DND-41 (cell line): Measurements from ENCODE around the gene PIEZO1.

Experiments used
- ATAC-seq: fragments of 200-7000 bp; cut with Tn5 transposase; 3 replicates; pipeline ENCODE4 v1.9.1; 2021; ENCODE audit warnings: low read depth; ENCODE audit not compliant: insufficient read depth
- DNase-seq: peaks from one replicate; pipeline ENCODE4 v3.0.0-alpha.2; 2020
- H2AFZ ChIP-seq: 2 replicates; pipeline ENCODE4 v1.6.0; 2012; ENCODE audit warnings: low read depth, low read length
- H3K27ac ChIP-seq: 2 replicates; pipeline ENCODE4 v1.5.1; 2012; ENCODE audit warnings: low read length, inconsistent platforms
- H3K27me3 ChIP-seq: fragments of 200-600 bp; sonication (generic); 2 replicates; pipeline ENCODE4 v1.6.0; 2012; ENCODE audit warnings: low read length, mild to moderate bottlenecking, inconsistent platforms; ENCODE audit not compliant: insufficient read depth, poor library complexity
- H3K36me3 ChIP-seq: 2 replicates; pipeline ENCODE4 v1.5.1; 2012; ENCODE audit warnings: low read length, inconsistent platforms; ENCODE audit not compliant: insufficient read depth
- H3K4me1 ChIP-seq: 2 replicates; pipeline ENCODE4 v1.5.1; 2012; ENCODE audit warnings: mild to moderate bottlenecking, low read length; ENCODE audit not compliant: insufficient read depth
- H3K4me2 ChIP-seq: 2 replicates; pipeline ENCODE4 v1.6.0; 2012; ENCODE audit warnings: mild to moderate bottlenecking, moderate library complexity, low read length, inconsistent platforms; ENCODE audit not compliant: insufficient read depth
- H3K4me3 ChIP-seq, 2 experiments: fragments of 200-600 bp in 1 of 2; shearing (Covaris generic) in 1 of 2; 2 replicates each; pipeline ENCODE4 v1.5.1; 2012 to 2016; ENCODE audit warnings: inconsistent platforms in 2 of 2, low read length in 2 of 2, mild to moderate bottlenecking in 2 of 2, low read depth in 1 of 2, moderate library complexity in 1 of 2
- H3K79me2 ChIP-seq: 2 replicates; pipeline ENCODE4 v1.6.0; 2012; ENCODE audit warnings: low read length, inconsistent platforms; ENCODE audit not compliant: insufficient read depth
- H3K9ac ChIP-seq: 2 replicates; pipeline ENCODE4 v1.6.0; 2012; ENCODE audit warnings: low read depth, mild to moderate bottlenecking, inconsistent platforms, low read length, moderate library complexity
- H3K9me3 ChIP-seq: 2 replicates; pipeline ENCODE4 v1.5.1; 2012; ENCODE audit warnings: low read length, moderate library complexity, mild to moderate bottlenecking, inconsistent platforms; ENCODE audit not compliant: insufficient read depth, severe bottlenecking
- H4K20me1 ChIP-seq: 2 replicates; pipeline ENCODE4 v1.6.0; 2012; ENCODE audit warnings: low read length; ENCODE audit not compliant: insufficient read depth
- EZH2 ChIP-seq: IDR thresholded peaks from 3 replicates; pipeline ENCODE4 v1.6.1; 2012; ENCODE audit warnings: borderline replicate concordance, low read depth, mild to moderate bottlenecking, moderate library complexity, low read length, inconsistent platforms; ENCODE audit not compliant: severe bottlenecking
- TF ChIP-seq, protein P1 (sequence below): IDR thresholded peaks from 2 replicates; pipeline ENCODE4 v1.5.1; 2012; ENCODE audit warnings: borderline replicate concordance, low read length, moderate library complexity, mild to moderate bottlenecking; ENCODE audit not compliant: poor library complexity, severe bottlenecking; ENCODE audit errors: extremely low read depth

Gene PIEZO1

DNA sequence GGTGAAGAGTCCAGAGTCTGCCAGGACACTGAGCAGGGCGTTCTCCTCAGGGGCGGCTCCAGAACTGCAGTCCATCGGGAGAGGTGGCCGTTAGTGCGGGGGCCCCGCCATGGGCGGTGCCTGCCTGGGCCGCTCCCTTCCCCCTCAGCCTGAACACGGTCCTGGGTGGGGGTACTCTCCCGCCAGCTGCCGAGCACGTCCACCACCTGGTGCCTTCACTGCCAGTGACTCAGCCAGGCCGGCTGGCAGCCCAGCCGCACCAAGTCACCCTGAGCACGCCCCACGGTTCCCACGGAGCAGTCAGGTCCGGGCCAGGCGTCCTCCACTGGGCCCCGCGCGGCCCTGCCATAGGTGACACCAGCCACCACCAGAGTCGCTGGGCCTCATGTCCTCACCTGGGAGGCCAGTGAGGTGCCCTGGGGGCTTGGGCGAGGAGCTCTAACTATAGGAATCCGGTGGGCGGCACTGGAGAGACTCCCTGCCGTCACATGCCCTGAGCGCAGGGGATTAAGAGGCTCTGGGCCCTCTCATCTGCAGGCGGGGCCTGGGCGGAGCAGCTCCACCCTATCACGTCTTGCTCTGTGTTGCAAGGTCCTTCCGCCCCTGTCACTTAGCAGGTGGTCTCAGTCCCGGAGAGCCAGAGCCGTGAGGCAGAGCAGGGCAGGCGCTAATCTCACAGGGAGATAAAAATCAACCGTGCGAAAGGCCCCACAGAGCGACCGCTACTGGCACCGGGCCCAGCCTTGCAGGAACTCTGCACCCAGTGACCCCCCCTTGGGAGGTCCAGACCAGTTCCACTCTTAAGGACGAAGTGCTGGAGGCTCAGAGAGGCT is 14.3 kb downstream of the PIEZO1 start:
- H3K4me3 ChIP-seq, result no peak overlapping the region
- no peak for TF ChIP-seq EZH2
- TF ChIP-seq, protein P1, sequence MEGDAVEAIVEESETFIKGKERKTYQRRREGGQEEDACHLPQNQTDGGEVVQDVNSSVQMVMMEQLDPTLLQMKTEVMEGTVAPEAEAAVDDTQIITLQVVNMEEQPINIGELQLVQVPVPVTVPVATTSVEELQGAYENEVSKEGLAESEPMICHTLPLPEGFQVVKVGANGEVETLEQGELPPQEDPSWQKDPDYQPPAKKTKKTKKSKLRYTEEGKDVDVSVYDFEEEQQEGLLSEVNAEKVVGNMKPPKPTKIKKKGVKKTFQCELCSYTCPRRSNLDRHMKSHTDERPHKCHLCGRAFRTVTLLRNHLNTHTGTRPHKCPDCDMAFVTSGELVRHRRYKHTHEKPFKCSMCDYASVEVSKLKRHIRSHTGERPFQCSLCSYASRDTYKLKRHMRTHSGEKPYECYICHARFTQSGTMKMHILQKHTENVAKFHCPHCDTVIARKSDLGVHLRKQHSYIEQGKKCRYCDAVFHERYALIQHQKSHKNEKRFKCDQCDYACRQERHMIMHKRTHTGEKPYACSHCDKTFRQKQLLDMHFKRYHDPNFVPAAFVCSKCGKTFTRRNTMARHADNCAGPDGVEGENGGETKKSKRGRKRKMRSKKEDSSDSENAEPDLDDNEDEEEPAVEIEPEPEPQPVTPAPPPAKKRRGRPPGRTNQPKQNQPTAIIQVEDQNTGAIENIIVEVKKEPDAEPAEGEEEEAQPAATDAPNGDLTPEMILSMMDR, result no peak
- H3K27me3 ChIP-seq, result no peaks in the 10 kb centered on the region
- no peaks in the 10 kb centered on the region for H3K4me1 ChIP-seq
- H2AFZ ChIP-seq, result no peak overlapping the region
- H3K9me3 ChIP-seq, result no peaks in the 10 kb centered on the region
- no peak overlapping the region for H3K27ac ChIP-seq
- no peak overlapping the region for H3K9ac ChIP-seq
- ATAC-seq, result peak; percentile 51; the same call in 2 of the 3 replicates
- H3K36me3 ChIP-seq, result peaks cover 19% of the 10 kb centered on the region
- H3K79me2 ChIP-seq, result peaks cover 96% of the 10 kb centered on the region
- no peak overlapping the region for H3K4me2 ChIP-seq
- peak; percentile 37 for DNase-seq
- peaks cover 92% of the 10 kb centered on the region for H4K20me1 ChIP-seq

DNA sequence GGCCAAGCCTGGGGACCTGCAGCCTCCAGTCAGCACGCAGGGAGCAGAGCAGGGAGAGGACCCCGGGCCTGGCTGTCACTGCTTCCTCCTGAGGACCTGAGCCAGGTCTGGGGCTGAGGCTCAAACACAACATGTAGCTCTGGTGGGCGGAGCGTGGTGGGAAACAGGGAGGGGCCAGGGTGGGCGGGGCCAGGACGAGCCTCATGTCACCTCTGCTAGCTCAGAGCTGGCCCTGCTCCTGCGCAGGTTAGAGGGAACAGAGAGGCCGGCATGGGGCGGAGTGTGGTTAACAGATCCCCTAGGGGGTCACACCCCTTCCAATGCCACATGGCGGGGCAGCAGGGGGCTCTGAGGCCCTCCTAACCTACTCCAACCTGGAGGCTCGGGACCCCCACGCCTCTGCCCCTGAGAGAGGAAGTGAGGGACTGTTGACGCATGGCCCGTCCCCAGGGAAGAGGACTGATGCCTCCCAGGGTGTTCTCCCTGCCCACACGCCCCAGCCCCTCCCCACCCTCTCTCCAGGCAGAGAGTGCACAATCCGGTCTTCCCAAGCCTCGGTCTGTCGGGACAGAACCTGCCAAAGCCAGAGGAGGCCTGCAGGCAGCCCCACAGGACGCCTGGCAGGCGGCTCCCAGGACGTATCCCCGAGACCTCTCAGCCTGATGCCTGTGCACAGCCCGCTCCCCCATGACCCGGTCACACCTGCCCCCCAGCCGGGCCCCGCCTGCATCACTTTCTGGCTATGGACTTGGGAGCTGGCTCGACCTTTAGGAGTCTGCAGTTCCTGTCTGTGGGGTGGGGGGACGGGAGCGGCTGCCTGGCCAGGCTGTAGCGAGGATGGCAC is 15.2 kb downstream of the PIEZO1 start:
- Histone ChIP-seq H3K79me2 (peaks cover 95% of the 10 kb centered on the region), H3K4me3 (no peak overlapping the region), H3K4me1 (no peaks in the 10 kb centered on the region), H4K20me1 (peaks cover 90% of the 10 kb centered on the region), H3K9me3 (no peaks in the 10 kb centered on the region), H2AFZ (no peak overlapping the region), H3K36me3 (peaks cover 21% of the 10 kb centered on the region), H3K9ac (no peak overlapping the region), H3K4me2 (no peak overlapping the region), H3K27ac (no peak overlapping the region), H3K27me3 (no peaks in the 10 kb centered on the region)
- TF ChIP-seq EZH2, result no peak
- TF ChIP-seq, protein P1, result no peak
- ATAC-seq, result peak; percentile 49
- DNase-seq, result peak; percentile 31

DNA sequence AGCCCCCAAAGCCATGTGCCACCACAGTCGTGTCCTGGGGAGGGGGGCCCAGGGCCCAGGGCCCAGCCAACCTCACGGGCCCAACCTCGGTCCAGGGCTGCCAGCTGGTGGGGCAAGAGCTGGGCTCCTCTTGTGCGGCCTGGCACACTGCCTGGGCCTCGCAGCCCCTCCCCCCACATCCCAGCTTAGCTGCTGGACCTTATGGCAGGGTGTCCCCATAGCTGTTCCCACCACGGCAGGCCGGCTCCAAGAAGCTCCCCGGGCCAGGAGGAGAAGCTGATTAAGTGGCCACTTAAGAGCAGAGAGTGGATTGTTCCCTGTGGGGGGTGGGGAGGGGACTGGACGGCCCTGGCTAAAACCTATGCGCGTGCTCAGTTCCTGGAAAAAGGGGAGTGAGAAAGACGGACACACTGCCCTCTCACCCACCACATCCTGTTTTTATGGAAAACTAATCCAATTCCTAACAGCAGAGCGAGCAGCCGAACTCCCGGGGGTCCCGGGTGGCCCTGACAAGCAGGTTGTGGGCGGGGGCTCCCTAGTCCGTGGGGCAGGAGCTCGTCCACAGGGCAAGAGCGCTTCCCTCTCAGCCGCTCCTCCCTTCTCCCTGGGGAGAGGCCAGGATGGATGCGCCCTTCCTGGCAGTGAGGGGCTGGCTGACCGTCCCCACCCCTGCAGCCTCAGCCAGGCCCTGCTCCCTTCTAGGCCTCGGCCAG is 16.8 kb downstream of the PIEZO1 start:
- DNase-seq, result no peak
- Histone ChIP-seq H3K4me3 (no peak overlapping the region), H3K27ac (no peak overlapping the region)

More for the DNA sequence above, 16.8 kb downstream of the PIEZO1 start:
- TF ChIP-seq, protein P1, result no peak
- TF ChIP-seq EZH2, result no peak
- H3K4me1 ChIP-seq, result no peaks in the 10 kb centered on the region
- no peak for ATAC-seq
- peaks cover 89% of the 10 kb centered on the region for H4K20me1 ChIP-seq
- H3K36me3 ChIP-seq, result peaks cover 34% of the 10 kb centered on the region
- no peaks in the 10 kb centered on the region for H3K9me3 ChIP-seq
- no peak overlapping the region for H3K9ac ChIP-seq
- H3K27me3 ChIP-seq, result no peaks in the 10 kb centered on the region
- H3K79me2 ChIP-seq, result peaks cover 93% of the 10 kb centered on the region
- H3K4me2 ChIP-seq, result no peak overlapping the region
- no peak overlapping the region for H2AFZ ChIP-seq
